HG03097 (cell line): ENCODE results near the gene ATMIN.
A peak's percentile ranks its signal among the peaks of the same experiment; 100 is the strongest.

Source experiments
- ATAC-seq: cut with Tn5 transposase; IDR thresholded peaks from one replicate; pipeline ENCODE4 v1.9.1; 2021; ENCODE audit not compliant: unreplicated experiment, low FRiP score

Gene ATMIN, protein sequence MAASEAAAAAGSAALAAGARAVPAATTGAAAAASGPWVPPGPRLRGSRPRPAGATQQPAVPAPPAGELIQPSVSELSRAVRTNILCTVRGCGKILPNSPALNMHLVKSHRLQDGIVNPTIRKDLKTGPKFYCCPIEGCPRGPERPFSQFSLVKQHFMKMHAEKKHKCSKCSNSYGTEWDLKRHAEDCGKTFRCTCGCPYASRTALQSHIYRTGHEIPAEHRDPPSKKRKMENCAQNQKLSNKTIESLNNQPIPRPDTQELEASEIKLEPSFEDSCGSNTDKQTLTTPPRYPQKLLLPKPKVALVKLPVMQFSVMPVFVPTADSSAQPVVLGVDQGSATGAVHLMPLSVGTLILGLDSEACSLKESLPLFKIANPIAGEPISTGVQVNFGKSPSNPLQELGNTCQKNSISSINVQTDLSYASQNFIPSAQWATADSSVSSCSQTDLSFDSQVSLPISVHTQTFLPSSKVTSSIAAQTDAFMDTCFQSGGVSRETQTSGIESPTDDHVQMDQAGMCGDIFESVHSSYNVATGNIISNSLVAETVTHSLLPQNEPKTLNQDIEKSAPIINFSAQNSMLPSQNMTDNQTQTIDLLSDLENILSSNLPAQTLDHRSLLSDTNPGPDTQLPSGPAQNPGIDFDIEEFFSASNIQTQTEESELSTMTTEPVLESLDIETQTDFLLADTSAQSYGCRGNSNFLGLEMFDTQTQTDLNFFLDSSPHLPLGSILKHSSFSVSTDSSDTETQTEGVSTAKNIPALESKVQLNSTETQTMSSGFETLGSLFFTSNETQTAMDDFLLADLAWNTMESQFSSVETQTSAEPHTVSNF

DNA sequence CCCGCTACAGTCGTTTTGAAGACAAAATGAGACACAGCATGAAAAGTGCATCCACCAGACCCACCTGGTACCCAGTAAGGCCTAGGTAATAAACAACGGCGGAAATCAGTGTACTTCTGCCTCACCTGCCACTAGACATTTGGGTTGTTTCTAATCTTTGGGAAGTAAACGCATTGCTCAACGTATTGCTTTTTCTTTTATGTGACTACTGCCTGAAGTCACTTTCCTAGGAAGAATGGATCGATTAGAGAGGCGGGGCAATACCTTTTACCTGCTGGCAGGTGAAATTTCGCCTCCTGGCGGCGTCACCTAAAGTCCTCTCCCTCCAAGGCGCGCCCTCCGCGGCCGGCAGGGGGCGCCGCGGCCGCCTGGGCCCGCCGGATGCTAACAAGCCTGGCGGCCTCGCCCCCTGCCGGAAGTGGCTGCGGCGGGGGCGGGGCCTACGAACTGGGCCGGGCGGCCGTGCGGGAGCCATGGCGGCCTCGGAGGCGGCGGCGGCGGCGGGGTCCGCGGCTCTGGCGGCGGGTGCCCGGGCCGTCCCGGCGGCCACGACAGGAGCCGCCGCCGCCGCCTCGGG is at the start of gene ATMIN:
ATMIN (plus strand) TSS at position 445 of the 577 bp plus-strand sequence; CDS start at position 474, 29 bp downstream.
- peak; percentile 82 for ATAC-seq

DNA sequence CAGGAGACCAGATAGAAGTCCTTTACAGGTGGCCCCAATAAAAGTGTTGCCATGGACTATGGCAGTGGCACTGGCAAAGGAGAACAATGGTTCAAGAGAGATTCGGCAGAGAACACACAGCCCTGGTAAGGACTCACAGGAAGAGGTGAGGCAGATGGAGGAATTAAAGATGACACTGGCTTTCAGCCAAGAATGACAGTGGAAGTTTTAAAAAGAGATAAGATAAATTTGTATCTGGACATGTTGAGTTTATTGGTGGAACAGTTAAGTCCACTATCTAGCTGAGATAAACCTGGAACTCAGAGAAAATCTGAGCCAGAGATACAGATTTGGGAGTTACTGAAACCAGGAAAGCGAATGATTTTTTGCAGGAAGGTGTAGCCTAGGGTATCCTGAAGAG is 49.1 kb upstream of the ATMIN start:
- ATAC-seq, result no peak

DNA sequence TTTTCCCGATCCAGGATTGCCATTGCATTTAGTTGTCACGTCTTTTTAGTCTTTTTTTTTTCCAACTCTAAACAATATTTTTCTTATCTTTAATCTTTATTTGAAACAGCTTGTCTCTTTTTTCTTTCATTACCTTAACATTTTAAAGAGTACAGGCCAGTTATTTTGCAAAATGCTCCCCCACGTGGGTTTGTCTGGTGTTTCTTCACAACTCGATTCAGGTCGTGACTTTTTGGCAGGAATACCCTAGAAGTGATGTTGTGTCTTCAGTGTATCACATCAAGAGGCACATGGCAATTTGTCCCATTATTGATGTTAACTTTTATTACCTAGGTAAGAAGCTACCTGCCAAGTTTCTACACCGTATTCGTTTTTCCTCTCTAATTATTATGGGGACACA is 46.9 kb upstream of the ATMIN start:
- no peak for ATAC-seq

DNA sequence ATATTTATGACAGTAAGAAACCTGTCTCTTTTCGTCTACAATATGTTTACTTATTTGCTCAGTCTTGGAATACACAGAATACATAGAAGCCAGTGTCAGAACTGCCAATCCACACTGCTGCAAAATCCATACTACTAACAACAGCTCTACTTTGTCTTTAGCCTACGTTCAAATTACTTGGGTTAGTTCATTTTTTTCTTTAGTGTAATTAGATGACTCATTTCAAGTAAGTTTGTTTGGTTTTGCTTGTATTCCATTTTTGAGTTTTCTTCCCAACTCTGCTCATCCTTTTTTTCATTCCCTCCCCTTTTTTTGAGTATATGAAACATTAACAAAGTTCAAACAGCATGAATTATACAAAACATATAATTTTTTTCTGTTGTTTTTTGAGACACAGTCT is 45.8 kb upstream of the ATMIN start:
- no peak for ATAC-seq

DNA sequence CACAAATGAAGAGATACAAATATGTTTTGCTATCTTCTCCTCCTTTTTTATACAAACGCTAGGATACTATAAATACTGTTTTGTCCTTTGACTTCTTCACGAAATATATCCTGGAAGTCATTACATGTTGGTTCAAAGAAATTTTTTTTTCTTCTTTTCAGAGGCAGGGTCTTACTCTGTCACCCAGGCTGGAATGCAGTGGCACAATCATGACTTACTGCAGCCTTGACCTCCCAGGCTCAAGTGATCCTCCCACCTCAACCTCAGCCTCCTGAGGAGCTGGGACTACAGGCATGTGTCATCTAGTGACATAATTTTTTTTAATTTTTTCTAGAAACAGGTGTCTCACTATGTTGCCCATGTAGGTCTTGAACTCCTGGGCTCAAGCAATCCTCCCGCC is 45.1 kb upstream of the ATMIN start:
- no peak for ATAC-seq

DNA sequence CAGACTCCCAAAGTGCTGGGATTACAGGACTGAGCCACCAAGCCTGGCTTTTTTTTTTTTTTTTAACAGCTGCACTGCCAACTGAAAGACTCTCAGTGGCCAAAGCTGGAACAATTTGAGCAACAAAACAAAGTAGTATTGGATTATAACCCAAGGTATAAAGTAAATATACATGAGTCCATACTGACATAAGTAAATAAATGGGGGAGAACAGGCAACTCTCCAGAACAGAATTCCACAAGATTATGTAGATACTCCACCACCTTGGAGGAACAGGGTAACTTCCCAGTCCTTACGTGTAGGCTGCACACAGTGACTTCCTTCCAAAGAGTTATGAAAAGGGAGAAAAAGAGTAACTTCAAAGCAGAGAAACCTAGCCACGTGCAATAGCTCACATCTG is 44.7 kb upstream of the ATMIN start:
- no peak for ATAC-seq

DNA sequence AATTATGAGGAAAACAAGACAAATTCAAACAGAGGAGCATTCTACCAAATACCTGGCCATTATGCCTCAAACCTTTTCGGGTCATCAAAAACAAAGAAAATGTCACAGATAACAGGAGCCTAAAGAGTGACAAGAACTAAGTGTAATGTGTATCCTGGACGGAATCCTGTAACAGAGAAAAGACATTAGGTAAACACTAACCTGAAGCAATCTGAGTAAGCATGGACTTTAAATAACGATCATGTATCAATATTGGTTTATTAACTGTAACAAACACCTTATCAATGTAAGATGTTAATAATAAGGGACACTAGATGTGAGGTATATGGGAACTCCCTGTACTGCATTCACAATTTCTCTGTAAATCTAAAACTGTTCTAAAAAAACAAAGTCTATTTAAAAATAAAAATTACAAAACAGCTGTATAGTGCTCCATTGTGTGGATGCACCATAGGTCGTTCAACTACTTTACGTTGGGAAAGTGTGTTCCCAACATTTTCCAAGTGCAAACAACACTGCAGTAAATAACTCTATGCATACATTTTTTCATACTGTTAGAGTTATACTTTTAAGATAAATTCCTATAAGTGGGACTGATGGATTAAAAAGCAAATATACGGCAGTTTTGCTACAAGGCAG is 43.7 kb upstream of the ATMIN start:
- no peak for ATAC-seq

DNA sequence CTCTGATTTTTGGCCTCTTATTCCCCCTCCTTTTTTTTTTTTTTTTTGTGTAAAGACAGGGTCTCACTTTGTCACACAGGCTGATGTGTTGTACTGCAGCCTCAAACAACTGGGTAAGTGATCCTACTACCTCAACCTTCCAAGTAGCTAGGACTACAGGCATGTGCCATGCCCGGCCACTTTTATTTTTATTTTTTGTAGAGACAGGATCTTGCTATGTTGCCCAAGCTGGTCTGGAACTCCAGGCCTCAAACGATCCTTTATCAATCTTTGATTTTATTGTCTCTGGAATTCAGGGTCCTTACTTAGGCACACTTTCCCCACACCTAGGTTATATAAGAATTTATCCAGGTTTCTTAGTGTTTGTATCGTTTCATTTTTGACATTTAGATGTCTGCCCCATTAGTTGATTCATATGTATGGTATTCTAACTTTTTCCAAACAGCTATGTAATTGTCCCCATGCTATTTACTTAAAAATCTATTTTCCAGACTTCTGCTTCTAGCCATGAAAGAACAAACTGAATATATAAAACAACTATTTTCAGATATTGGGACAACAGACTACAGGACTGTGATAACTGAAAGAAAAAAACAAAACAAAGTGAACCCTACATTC is 42.9 kb upstream of the ATMIN start:
- no peak for ATAC-seq

DNA sequence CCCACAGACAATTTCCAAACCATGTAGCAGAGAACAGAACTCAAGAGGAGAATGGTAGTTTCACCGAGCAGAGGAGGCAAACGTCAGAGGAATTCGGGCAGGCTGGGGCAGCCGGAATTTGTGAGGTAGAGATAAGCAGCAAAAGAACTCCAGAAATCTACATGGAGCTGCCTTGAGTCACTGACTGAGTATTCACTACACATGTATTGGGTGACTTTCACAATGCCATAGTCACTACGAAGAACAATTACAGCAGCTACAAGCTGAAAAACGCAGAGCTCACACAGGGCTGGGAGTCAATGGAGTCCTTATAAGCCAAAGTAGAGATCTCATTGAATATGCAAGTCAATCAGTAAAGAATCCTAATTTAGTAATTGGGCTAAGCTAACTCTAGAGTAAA is 42.3 kb upstream of the ATMIN start:
- no peak for ATAC-seq

DNA sequence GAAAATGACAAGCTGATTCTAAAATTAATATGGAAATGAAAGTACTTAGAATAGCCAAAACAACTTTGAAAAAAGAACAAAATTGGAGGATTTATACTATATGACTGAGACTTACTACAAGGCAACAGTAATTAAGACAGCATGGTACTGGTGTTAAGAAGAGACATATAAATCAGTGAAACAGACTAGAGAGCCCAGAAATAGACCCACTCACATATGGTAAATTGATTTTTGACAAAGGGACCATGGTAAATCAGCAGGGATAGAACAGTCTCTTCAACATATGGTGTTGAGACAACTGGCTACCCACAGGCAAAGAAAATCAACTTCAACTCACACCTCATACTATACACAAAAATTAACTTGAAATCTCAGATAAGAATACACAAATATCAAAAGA is 41.8 kb upstream of the ATMIN start:
- ATAC-seq, result no peak

DNA sequence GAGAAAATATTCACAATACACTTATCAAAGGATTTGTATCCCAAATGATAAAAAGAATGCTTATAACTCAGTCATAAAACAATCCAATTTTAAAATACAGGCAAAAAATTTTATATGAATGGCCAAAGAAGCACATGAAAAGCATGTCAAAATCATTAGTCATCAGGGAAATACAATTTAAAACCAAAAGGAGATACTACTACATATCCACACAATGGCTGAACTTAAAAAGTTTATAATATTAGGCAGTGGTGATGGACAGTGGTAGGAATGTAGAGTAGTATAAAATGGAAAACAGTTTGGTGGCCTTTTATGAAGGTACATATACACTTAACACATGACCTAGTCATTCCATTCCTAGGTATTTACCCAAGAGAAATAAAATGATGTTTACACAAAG is 41.2 kb upstream of the ATMIN start:
- ATAC-seq, result no peak

DNA sequence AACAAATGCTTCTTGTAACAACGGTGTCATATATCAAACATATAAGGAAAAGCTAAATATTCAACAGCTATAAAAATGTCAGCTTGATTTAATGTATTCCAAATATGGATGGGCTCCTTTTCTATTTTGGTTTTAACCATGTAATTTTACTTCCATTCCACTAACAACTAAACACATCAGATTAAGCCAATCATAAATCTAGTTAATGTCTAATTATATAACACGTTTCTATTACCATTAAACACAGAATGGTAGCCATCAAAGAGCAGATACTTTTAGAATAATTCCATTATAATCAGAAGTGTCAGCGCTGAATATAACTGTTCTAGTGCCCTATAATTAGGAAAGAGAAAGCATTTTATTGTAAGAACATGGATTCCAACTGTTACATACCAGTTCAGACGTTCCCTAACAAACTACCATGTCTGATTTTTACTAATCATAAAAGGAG is 38.9 kb upstream of the ATMIN start:
- no peak for ATAC-seq

DNA sequence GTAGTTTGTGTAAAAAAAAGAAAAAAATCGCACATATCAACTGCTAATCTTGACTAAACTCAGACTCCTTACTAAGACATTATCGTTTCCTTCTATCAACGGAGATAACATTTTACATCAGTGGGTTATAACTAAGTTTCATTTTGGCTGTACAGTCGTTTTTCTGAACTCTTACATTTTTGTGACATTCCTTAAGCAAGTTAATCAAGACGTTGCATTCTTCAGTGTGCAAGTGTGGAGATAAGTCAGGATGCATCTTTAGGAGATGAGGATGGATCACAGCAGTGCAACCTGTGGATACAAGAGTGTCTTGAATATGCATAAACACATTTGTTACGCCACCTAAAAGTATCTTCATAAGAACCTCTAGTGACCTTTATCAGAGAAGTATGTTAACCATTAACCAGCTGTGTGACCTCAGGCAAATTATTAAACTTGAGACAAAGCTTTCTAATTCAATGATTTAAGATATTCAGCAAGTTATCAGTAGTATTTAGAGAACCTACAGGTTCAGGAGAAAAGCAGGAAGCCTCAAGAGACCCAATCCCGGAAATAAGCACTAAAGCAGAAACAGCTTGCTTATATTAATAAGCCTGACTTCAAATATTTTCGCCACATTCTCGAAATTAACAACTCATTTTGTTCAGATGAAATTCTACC is 38.4 kb upstream of the ATMIN start:
- ATAC-seq, result peak; percentile 75

DNA sequence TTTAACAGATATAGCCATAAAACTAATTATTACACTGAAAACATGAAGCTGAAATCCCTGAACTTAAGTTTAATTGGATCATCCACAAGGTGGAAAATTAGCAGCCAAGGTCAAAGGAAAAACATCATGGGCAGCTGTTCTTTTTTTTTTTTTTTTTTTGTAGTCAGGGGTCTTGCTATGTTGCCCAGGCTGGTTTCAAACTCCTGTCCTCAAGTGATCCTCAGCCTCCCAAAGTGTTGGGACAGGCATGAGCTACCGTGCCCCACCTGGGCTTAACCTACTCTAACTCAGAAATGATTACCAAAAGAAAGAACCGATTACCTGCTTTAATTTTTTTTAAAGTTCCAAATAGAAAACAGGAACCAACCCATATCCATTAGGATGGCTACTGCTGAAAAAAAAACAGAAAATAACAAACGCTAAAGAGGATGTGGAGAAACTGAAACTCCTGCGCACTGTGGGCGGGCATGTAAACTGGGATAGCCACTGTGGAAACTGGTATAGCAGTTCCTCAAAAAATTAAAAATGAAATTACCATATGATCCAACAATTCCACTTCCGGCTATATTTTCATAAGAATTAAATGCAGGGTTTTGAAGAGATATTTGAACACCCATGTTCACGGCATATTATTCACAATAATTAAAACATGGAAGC is 37.5 kb upstream of the ATMIN start:
- no peak for ATAC-seq

DNA sequence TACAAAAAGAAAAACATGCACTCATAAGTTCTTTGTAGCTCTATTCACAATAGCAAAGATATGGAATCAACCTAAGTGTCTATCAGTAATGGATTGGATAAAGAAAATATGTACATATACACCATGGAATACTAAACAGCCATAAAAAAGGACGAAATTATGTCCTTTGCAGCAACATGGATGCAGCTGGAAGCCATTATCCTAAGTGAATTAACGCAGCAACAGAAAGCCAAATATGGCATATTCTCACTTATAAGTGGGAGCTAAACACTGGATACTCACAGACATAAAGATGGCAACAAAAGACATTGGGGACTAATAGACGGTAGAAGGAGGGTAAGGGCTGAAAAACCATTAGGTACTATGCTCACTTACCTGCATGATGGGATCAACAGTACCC is 34.8 kb upstream of the ATMIN start:
- no peak for ATAC-seq

DNA sequence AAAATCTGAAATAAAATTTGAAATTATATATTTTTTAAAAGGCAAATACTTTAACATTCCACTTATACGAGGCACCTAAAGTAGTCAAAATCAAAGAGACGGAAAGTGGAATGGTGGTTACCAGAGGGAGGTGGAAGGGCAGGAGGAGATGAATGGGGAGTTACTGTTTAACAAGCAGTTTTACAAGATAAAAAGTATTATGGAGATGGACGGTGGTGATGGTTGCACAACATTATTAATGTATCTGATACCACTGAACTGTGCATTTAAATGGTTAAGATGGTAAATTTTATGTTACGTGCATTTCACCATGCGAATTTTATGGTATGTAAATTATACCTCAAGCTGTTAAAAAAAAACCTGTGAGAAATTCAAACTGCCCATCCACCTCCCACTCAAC is 34.3 kb upstream of the ATMIN start:
- ATAC-seq, result no peak

DNA sequence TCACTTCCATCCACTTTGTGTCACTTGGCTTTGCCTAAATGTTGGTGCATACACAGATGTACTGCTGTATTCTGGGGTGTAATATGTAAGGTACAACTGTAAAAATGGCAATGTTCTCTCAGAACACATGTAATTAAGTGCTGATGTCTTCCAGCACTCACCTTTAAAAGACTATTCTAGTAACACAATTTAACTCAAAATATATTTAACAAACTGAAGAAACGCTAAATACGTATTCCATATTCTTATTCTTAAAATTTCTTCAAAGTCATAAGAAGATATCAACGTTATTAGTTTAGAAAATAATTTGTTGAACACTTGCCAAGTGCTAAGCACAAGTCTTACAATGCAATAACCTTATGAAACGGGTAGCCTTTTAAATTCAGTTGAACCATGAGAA is 32.6 kb upstream of the ATMIN start:
- ATAC-seq, result no peak

DNA sequence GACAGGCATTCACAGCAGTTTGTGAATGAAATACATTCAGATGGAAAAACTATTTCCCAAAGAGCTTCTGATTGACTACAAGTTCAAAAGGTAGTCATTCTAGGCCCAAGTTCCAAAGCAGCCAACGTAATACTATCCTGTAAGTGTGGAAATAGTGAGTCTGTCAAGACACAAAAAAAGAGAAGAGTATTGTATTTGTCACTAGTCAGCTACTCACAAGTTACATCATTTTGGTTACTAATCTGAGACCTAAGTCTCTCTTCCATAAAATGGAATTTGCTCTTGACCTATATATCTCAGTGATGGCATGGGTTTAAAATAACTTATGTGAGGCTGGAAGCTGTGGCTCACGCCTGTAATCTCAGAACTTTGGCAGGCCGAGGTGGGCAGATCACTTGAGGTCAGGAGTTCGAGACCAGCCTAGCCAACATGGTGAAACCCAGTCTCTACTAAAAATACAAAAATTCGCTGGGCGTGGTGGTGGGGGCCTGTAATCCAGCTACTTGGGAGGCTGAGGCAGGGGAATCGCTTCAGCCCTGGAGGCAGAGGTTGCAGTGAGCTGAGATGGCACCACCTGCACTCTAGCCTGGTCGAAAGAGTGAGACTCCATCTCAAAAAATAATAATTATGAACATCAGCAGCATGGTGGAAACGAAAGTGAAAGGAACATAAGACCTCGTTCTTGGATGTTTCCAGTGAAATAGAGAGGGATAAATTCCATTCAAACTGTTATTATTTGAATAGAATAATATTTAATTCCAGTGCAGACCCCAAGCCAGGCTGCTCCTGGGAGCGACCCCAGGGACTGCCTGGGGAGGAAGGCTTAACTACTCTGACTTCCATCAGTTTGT is 31.8 kb upstream of the ATMIN start:
- ATAC-seq, result no peak
